Measurements from ENCODE around the gene LMX1A.

The LMX1A gene

GRCh38 chr1:165257969-165258459, 98.5 kb downstream of the LMX1A start:
- no peak overlapping the region for H3K4me3 ChIP-seq (ENCODE audit: low read depth, low read length)
- ChIA-PET POLR2A (no interaction called here), CTCF (interaction anchor here (0.8 to 2.2 kb wide), 2 partner anchors 18 to 335 kb away, joined by 4 to 12 read pairs; no protein-coding TSS in a partner anchor)
- no peak for DNase-seq (ENCODE audit: low read depth, low spot score)
- peak; percentile 42 for TF ChIP-seq CTCF (IDR thresholded peaks at IDR 0.05; ENCODE audit: insufficient read depth, low read length, missing control alignments)

GRCh38 chr1:165254896-165255625, 101.5 kb downstream of the LMX1A start:
- ChIA-PET POLR2A (no interaction called here), CTCF (no interaction called here)
- no peak for DNase-seq (ENCODE audit: low read depth, low spot score)
- H3K4me3 ChIP-seq (ENCODE audit: low read depth, low read length) = no peak overlapping the region
- TF ChIP-seq CTCF (IDR thresholded peaks at IDR 0.05; ENCODE audit: insufficient read depth, low read length, missing control alignments) = no peak

- POLR2A ChIA-PET = no interaction called here
- CTCF ChIA-PET = no interaction called here
- TF ChIP-seq CTCF (IDR thresholded peaks at IDR 0.05; ENCODE audit: insufficient read depth, low read length, missing control alignments) = no peak
- DNase-seq (ENCODE audit: low read depth, low spot score) = no peak
- H3K4me3 ChIP-seq (ENCODE audit: low read depth, low read length) = no peak overlapping the region
Measured at GRCh38 chr1:165254376-165254775, 102.1 kb downstream of the LMX1A start.

- ChIA-PET CTCF (no interaction called here), POLR2A (no interaction called here)
- no peak for TF ChIP-seq CTCF (IDR thresholded peaks at IDR 0.05; ENCODE audit: insufficient read depth, low read length, missing control alignments)
Measured at GRCh38 chr1:165253818-165254254, 102.7 kb downstream of the LMX1A start.

GRCh38 chr1:165248969-165249571, 107.4 kb downstream of the LMX1A start:
- no peak for TF ChIP-seq CTCF (IDR thresholded peaks at IDR 0.05; ENCODE audit: insufficient read depth, low read length, missing control alignments)
- H3K4me3 ChIP-seq (ENCODE audit: low read depth, low read length) = no peak overlapping the region
- ChIA-PET CTCF (no interaction called here), POLR2A (no interaction called here)
- DNase-seq (ENCODE audit: low read depth, low spot score) = no peak

More at GRCh38 chr1:165253818-165254254, 102.7 kb downstream of the LMX1A start:
- no peak for DNase-seq (ENCODE audit: low read depth, low spot score)
- H3K4me3 ChIP-seq (ENCODE audit: low read depth, low read length) = no peak overlapping the region

GRCh38 chr1:165241952-165242351, 114.6 kb downstream of the LMX1A start:
- ChIA-PET CTCF (no interaction called here), POLR2A (no interaction called here)
- TF ChIP-seq CTCF (IDR thresholded peaks at IDR 0.05; ENCODE audit: insufficient read depth, low read length, missing control alignments) = no peak
- no peak overlapping the region for H3K4me3 ChIP-seq (ENCODE audit: low read depth, low read length)
- DNase-seq (ENCODE audit: low read depth, low spot score) = no peak
